Ramos (cell line): Measurements from ENCODE around the gene SLC26A3.

ENCODE experiments used
- in situ Hi-C: fragments of 300-500 bp; cut with MboI; formaldehyde crosslinking; loops from one replicate; pipeline ENCODE4 v1.14.3; 2022; ENCODE audit warnings: low sequenced_read_pairs; ENCODE audit not compliant: unreplicated experiment

Gene SLC26A3

DNA sequence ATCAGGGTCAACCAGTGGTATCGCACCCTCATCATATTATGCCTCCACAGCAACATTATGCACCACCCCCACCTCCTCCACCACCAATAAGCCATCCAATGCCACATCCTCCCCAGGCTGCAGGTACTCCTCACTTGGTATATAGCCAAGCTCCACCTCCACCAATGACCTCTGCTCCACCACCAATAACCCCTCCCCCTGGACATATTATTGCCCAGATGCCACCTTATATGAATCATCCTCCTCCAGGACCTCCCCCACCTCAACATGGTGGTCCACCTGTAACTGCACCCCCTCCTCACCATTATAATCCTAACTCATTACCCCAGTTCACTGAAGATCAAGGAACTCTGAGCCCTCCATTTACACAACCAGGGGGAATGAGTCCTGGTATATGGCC lies 44.4 kb downstream of the SLC26A3 start:
- in situ Hi-C loops: no loop called here

DNA sequence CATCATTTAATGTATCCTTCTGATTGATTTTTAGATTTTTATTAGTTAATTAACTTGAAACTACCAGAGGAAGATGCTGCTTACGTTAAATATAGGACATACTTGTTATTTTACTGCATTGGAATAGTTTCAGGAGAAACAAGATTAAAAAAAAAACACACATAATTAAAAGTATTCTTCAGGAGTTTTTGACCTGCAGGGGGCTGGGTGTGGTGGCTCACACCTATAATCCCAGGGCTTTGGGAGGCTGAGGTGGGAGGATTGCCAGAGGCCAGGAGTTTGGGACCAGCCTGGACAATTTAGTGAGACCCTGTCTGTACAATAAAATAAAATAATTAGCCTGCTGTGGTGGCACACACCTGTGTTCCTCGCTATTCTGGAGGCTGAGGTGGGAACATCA lies 48.4 kb downstream of the SLC26A3 start:
- in situ Hi-C loops: no loop called here

DNA sequence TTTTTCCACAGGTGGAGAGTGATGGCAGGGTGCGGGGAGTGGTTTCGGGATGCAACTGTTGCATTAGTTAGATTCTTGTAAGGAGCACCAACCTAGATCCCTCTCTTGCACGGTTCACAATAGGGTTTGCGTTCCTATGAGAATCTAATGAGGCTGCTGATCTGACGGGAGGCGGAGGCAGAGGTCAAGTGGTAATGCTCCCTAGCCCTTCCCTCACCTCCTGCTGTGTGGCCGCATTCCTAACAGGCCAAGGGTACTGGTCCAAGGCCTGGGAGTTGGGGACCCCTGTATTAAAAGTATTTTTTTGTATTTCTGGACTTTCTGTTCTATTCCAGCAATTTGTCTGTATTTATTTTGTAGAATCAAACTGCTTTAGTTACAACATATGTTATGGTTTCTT lies 51.9 kb downstream of the SLC26A3 start:
- in situ Hi-C loops: no loop called here

DNA sequence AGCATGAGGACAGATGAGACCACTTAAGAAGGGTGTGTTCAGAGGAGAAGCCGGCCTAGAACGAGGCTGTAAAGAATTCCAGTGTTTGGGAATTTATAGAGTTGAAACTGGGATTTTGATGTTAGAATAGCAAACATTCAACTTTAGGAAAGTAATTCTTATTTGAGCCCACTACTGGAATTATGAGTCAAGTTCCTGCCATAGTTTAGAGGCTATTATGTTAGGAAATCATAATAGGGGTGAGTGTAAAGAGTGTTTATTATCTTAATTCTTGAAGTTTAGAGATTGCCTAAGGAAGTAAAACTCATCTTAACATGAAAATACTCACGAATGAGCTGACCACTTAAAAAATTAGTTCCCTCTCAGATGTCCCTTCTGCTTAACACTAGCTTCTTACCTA lies 57.0 kb downstream of the SLC26A3 start:
- in situ Hi-C loops: loop anchor here (25.0 kb wide), 2 partner anchors 559 to 809 kb away; no protein-coding TSS in a partner anchor

DNA sequence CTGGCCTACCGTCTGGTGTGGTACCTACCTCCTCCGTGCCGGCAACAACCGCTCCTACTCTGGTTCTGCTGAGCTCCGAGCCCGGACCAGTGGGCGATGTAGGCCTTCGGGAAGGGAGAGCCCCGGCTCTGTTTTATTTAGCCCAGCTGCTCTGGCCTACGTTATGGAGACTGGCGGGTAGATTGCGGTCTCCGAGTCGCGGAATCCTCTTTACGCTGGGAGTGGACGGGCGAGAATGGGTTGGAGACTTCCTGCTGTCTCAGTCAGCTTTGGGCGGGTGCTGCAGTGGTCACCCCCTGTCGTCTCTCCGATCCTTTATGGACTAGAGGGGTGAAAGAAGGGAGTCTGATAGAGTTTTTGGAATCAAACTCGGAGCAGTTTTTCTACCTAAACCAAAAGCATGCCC lies 58.7 kb downstream of the SLC26A3 start:
- in situ Hi-C loops: loop anchor here (25.0 kb wide), 2 partner anchors 557 to 807 kb away; no protein-coding TSS in a partner anchor

DNA sequence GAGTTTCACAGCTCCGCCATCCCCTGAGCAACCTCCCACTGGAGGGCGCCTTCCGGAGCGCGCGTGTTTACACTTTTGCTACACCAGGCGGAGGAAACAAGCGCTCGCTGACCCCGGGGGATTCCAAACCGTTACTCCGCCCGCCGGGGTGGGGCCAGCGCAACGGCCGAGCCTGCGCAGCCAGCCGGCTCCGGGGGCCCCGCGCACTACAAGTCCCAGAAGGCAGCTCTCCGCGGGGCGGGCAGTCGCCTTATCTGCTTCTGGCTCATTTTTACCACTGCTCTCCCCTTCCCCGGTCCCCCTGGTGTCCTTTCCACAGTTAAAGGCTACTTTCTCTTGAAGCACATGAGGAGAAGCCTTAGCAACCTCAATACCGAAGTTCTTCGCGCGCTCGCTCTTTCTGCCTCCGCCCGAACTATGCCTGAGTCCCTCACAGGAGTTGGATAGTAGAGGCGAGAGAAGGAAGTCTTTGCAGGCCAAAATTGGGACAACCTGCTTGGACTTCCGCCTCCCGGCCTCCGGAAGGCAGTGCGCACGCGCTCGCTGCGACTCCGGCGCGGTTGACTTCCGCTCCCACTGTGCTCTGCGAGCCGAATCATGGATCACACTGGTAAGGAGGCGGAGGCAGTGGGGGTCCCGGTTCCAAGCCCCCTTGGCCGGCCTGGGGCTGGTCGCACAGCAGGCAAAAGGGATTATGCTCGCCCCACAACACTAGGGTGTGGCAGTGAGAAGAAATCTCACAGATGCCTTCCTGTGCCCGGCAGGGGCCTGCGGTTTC lies 59.3 kb downstream of the SLC26A3 start, which contains the start of gene CBLL1:
Gene CBLL1, plus strand, starts transcription at position 576 of the 778 bp plus-strand sequence. Its CDS starts 22 bp downstream, at position 598.
- in situ Hi-C loops: loop anchor here (25.0 kb wide), 2 partner anchors 556 to 806 kb away; no protein-coding TSS in a partner anchor

DNA sequence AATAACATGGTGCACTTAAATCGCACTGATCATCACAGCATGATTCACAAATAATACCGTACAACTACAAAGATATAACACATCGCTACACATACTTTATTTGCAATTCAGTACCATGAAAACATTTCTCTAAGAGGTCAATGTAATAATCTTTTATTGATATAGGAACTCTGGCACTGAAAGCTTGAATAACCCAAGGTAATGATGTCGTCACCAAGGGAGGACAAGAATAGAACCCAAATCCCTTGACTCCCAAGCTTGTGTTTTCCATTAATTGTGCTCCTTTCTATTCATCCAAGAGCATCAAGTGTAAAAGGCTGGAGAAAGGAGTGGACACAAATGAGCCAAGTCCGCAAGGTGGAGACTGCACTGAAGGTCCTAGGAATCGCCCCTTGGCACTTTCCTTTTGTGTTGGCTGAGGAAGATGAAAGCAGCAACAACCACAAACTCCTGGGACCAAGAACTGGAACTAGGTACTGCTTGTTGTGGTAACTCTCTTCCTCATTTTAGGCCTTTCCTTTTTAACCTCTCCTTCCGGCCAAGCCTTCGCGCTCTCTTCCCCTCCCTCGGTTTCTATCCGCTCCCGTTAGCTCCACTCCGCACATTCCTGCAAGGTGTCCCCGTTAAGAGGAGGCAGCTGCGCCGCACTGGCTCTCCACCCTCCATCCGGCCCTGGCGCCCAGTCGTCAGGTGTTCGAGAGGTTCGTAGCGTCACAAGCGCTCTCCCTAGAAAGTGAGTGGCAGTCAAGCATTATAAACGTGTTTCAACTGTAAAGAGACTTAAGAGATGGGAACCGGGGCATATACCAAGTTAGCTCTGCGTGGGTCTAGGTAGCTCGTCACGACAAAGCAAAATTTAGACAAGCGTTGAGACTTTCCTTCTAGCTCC lies 60.1 kb downstream of the SLC26A3 start:
- in situ Hi-C loops: loop anchor here (25.0 kb wide), 2 partner anchors 556 to 806 kb away; no protein-coding TSS in a partner anchor

DNA sequence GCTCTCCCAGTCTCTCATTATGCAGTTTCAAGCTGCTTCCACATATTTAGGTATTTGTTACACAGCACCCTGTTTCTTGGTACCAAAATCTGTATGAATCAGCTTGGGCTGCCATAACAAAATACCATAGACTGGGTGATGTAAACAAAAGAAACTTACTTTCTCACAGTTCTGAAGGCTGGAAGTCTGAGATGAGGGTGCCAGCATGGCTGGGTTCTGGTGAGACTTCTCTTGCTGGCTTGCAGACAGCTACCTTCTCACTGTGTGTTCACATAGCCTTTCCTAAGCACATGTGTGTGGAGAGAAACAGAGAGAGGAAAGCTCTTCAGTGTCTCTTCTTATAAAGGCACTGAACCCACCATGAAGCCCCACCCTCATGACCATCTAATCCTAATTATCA lies 74.7 kb downstream of the SLC26A3 start:
- in situ Hi-C loops: loop anchor here (10.0 to 25.0 kb wide), 3 partner anchors 541 to 933 kb away; no protein-coding TSS in a partner anchor

DNA sequence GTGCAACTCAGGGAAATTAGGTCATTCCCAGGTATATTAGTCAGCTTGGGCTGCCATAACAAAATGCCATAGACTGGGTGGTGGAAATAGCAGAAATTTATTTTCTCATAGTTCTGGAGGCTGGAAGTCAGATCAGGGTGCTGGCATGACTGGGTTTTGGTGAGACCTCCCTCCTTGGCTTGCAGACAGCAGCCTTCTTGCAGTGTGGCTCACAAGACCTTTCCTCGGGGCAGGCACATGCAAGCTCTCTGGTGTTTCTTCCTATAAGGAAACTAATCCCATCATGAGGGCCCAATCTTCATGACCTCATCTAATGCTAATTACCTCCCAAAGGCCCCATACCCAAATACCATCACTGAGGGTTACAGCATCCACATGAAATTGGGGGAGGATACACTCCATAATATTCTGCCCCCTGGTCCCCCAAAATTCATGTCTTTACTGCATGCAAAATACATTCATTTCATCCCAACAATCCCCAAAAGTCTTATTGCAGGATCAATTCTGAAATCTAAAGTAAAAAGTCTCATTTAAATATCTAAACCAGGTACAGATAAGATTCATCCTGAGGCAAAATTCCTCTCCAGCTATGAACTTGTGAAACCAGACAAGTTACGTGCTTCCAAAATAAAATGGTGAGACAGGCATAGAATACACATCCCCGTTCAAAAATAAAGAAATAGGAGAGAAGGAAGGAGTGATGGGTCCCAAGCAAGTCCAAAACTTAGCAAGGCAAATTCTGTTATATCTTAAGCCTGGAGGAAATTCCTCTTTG lies 76.5 kb downstream of the SLC26A3 start:
- in situ Hi-C loops: loop anchor here (10.0 to 25.0 kb wide), 3 partner anchors 539 to 932 kb away; no protein-coding TSS in a partner anchor

DNA sequence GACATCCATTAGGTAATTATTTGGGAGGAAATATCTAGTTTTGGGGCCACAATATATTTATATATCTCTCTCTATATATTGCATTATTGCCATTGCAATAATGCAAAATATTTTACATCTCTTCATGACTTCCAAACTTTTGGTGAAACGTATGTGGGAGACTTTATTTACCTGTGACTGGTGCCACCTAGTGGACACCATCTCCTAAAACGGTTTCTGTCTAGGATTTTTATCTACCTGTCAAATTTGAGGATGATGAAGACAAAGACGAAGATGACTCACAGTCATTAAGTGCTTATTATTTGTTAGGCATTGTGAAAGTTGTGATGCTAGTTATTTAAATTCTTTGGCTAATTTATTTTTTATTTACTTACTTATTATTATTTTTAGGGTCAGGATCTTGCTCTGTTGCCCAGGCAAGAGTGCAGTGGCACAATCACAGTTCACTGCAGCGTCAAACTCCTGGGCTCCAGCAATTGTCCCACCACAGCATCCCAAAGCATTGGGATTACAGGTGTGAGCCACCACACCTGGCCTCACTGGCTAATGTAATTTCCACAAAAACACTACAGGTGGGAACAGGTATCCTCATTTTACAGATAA lies 77.8 kb downstream of the SLC26A3 start:
- in situ Hi-C loops: loop anchor here (10.0 to 25.0 kb wide), 3 partner anchors 538 to 930 kb away; no protein-coding TSS in a partner anchor

DNA sequence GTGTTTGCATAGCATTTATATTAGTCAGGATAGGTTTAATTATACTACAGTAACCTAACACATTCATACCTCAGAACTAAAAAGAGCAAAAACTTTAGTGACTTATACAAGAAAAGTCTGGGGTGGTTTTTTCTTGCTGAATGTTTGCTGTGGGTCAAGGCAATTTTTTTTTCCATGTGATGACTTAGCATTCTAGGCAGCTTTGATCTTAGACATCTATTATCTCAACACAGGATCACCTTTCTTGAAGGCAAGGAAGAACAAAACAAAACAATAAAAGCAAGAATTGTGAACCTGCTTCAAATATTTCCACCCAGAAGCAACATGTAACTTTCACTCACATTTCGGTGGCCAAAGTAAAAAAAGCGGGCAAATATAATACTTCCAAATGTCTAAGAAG lies 79.8 kb downstream of the SLC26A3 start:
- in situ Hi-C loops: loop anchor here (10.0 kb wide), 1 partner anchor 928 kb away; no protein-coding TSS in a partner anchor

DNA sequence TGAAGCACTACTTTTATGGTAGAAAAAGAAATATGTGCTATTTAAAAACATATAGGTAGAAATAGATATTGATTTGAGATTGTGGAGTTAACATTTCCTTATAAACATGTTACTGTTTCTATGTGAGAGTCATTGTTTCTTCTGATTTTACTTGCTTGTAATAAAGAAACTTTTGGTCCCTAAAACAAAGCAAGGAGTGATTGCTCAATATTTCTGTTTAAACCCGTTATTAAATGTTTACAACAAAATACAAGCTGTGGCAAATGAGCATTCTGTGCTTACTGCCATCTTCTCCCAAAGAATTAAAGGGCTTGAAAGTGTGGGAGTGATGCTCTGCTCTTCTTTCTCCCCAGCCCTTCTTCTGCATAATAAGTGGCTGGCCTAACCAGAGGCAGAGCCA lies 81.7 kb downstream of the SLC26A3 start:
- in situ Hi-C loops: loop anchor here (10.0 kb wide), 1 partner anchor 926 kb away; no protein-coding TSS in a partner anchor

DNA sequence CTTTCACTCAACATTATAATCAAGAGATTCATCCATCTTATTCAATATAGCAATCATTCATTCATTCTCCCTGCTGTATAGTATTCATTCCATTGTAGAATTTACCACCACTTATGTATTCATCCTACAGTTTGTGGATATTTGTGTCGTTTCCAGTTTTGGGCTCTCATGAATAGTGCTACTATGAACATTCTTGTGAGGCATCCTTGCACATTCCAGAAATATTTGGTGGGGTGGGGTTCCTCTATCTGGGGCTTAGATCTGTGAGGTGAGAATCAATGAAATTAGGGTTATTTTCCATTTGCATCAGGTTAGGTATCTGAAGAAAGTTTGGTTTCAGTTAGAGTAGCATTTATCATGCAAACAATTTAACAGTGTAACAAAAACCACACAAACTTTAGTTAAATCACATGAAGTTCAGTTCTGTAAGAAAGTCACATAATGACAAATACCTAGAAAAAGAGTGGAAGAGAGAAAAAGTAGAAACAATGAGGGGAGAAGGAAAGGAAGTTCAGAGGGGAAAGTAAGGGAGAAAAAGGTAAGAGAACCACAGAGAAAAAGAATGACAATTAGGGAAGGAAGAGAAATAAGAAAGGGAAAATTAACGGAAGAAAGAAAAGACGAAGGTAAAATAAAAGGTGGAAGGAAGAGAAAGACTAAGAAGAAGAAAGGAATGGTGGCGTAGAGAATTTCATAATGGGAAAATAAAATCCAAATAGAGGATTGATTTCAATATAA lies 84.4 kb downstream of the SLC26A3 start:
- in situ Hi-C loops: no loop called here

DNA sequence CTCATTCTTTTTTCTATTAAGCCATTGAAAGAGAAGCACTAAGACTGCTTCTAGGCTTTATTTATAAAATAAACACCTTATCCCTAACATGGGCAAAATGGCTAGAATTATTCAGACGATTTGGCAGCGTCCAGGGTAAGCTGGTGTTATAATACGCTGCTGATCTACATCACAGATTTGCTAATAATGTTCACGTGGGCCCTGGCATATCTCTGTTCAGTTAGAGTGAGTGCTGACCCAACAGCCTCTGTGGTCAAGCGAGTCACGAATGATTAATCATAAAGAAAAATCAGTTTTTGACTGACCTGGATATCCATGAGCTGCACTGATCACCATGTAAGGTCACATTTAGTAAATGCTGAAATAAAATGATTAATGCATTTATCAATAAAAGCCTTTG lies 87.5 kb downstream of the SLC26A3 start:
- in situ Hi-C loops: no loop called here
